Loucy (cell line): ENCODE measurements around the gene DLX6.

Experiments
- CTCF ChIP-seq: fragments of 200-600 bp; sonication (generic); conservative IDR thresholded peaks from 2 replicates; pipeline ENCODE4 v1.5.1; 2014; ENCODE audit warnings: mild to moderate bottlenecking, antibody characterized with exemption, low read length
- EZH2phosphoT487 ChIP-seq: fragments of 200-600 bp; IDR thresholded peaks from 2 replicates; pipeline ENCODE4 v1.6.1; 2018; ENCODE audit warnings: antibody characterized with exemption, mild to moderate bottlenecking, moderate library complexity, borderline replicate concordance

GRCh38 chr7:96993980-96994379, 11.4 kb upstream of the DLX6 start:
- TF ChIP-seq CTCF (no peak), EZH2phosphoT487 (no peak)
